Hindlimb muscle (tissue), 1 donor: ENCODE measurements around the gene AFAP1. TPM values are rescaled to one million over a fixed set of nuclear protein-coding genes. Genes with fewer than 3 reads are reported as not detected.

Experiments
- DNase-seq: peaks from one replicate; pipeline ENCODE4 v3.0.0-alpha.2; 2013
- polyA plus RNA-seq: library from polyadenylated mRNA; unstranded; fragments of 120-200 nt; gene quantifications from one replicate; pipeline ENCODE4 v1.2.1, GENCODE V29; 2013; ENCODE audit not compliant: insufficient read length

The AFAP1 gene
- polyA plus RNA-seq, 1 donor, result 38.3 TPM

DNA sequence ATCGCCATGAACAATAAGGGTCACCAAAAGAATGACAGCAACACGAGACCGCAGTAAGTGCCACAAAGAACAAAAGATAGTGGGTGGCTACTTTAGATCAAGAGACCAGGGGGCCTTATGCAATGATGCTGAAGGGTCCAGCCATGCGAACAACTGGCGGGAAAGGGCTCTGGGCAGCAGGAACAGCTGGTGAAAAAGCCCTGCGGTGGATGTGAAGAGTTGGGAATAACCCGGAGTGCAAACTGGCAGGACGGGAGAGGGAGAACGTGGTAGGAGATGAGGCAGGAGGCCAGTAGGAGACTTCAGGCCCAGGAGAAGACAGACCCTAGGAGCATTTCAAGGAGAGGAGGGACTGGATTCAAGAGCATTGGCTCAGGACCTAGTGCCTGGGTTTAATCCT is 120.2 kb downstream of the AFAP1 start:
- no peak for DNase-seq

GRCh38 chr4:7818399-7818911 is 121.2 kb downstream of the AFAP1 start:
- DNase-seq, result no peak

DNA sequence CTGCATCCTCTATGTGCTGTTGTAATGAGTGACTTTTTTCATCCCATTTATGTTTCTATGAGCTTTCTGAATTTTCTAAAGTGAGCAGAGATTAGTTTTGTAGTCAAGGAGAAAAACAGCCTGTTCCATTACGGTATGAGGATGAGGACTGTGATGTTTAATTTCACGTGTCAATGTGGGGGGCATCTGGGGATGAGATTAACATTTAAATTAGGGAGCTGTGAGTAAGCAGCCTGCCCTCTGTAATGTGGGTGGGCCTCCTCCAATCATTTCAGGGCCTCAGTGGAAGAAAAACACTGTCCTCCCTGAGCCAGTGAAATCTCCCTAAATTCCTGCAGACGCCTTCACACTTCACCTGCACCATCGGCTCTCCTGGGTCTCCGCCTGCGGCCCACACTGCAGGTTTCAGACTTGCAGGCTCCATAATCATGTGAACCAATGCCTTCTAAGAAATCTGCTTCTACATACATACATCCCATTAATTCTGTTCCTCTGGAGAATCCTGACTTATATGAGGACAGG is 121.7 kb downstream of the AFAP1 start:
- DNase-seq, result no peak

DNA sequence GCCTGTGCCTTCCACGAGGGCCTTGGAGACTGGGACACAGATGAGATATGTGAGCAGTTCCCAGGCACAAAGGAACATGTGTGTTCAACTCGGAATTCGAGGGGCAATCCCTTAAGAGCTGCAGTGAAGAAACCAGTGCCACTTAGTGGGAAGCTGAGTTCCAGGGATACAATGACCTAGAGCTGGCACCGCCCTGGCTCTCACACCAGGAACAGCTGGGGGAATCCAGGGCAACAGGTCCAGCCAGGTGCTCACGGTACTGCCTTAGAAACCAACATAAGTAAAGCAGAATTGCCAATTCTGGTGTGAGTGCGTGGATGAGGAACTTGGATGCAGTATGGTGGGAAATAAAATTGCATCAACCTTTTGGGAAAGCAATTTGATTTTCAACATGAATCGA is 122.9 kb downstream of the AFAP1 start:
- no peak for DNase-seq

DNA sequence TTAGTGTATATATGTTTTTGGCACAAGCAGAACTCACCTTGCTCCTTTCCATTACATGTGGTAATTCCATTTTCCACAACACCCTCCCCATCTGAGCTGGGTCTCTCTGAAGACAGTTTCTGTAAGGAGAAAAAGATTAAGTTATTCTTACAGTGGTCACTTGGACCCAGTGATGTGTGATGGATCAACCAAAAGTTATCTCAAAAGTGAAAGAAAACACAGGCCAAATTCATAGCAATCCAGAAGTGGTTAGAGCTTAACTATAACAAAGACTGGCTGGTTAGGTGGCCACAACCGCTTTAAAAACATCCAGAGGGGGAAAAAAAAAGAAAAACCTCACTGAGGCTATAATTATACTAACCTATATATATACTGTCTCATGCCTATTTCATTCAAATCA is 123.7 kb downstream of the AFAP1 start:
- DNase-seq, result no peak

DNA sequence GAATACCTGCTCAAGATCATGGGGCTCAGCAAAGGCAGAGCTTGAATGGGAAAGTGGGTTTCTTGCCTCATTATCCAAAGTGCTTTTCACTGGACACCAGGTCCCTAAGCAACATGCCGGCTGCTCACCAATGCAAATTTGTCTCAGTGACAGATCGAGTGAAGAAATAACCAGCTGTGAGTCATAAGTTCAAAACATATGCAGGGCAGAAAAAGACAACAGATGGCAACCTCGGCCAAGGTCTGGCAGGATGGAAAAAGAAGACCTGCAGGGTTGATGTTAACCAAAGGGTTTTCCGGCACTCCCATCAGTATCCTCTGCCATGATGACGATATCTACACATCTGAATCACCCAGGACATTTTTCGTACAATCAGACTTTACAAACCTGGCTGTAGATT is 124.1 kb downstream of the AFAP1 start:
- no peak for DNase-seq

GRCh38 chr4:7814451-7814850 is 125.2 kb downstream of the AFAP1 start:
- DNase-seq, result no peak

DNA sequence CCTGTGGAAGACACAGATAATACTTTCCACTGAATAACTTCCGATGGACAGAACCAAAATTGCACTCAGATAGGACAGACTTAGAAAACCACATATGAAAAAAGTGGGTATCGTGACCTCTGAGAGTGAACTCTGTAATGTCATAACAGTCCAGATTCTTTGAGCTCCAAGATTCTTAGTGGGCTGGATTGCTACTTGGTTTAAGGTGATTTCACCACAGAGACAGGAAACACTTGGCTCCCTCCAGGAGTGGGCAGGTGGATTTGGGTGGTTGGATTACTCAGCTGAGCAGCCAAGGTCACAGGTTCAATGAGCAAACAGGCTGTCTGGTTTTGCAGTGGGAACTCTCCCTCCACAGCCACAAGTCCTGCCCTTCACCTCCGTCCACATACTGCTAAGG is 126.0 kb downstream of the AFAP1 start:
- no peak for DNase-seq

GRCh38 chr4:7812921-7813320 is 126.7 kb downstream of the AFAP1 start:
- no peak for DNase-seq

DNA sequence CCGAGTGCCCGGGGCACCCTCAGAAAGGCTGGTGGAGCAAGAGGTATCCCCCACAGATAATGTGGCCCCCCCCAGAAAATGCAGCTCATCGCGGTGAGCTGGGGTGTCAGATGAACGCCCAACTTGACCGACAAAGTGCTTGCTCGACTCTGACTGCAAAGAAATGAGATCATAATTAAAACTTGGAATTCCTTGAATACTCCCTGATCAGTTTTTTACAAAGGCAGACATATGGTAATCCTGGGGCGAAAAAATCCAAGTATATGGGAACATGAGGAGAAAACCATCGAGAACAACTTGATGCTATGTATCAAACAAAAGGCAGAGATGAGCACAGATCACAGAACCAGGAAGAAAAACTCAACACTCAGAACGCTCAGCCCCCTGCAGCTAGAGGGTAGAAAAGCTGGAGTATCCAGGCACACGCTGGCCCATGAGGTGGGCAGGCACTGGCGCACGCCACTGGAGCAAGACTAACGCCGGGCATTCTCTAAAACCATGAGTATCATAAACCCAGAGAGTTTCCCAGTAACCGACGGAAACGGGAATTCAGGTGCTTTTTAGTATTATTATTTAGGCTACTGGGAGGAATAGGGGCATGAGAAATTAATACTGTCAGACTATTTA is 127.3 kb downstream of the AFAP1 start:
- DNase-seq, result no peak

DNA sequence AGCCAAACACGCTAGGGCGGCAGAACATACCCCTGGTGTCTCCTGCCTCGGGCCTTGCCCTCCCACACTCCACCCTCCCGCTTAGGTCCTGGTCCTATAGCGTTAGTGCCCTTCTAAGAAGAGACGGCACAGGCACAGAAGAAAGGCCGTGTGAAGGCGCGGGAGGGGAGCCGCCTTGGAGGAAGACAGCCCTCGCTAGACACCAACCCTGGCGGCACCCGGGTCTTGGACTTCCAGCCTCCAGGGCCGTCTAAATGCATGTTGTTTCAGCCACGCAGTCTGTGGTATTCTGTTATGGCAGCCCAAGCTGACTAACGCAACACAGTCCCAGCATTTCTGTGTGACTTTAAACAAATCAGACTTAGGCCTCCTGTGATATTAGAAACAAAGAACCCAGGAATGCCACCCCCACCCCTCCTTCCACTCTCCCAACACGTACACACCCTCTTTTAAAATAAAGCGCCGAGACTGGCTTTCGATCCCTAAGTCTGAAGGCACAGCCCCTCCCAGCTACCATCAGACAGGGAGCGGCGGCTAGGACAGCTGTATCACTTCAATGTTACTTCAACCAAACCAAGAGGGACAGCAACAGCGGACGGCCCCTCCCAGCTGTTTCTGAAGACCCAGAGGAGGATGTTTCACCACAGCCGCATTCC is 128.0 kb downstream of the AFAP1 start:
- no peak for DNase-seq

- no peak for DNase-seq
Observed at GRCh38 chr4:7810783-7811535, 128.7 kb downstream of the AFAP1 start.

DNA sequence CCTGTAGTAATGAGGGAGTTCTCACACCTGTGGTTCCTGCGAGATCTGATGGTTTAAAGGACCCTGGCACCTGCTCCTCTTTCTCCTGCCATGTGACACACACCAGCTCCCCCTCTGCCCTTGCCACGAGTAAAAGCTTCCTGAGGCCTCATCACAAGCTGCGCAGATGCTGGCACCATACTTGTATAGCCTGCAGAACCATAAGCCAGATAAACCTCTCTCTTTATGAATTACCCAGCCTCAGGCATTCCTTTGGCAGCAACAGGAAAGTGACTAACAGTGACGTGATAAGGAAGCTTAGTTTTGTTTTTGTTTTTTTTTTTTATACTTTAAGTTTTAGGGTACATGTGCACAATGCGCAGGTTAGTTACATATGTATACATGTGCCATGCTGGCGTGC is 130.9 kb downstream of the AFAP1 start:
- no peak for DNase-seq

DNA sequence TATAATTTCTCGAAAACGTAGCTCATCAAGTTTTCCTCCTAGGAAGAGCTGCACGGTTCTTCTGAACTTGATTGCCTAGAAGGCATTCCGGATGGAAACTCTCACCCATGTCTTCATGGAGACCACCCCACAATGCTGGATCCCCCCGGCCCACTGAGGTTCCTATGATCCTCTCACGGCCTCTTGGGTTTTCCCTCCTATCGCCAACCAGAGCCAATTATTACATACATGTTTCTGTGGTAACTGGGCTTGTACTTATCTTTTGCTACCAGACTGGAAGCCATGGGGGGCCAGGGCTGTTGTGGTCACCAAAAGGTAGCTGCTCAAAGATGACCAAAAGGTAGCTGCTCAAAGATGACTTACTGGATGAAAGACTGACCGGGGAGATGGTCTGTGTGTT is 131.5 kb downstream of the AFAP1 start:
- no peak for DNase-seq

DNA sequence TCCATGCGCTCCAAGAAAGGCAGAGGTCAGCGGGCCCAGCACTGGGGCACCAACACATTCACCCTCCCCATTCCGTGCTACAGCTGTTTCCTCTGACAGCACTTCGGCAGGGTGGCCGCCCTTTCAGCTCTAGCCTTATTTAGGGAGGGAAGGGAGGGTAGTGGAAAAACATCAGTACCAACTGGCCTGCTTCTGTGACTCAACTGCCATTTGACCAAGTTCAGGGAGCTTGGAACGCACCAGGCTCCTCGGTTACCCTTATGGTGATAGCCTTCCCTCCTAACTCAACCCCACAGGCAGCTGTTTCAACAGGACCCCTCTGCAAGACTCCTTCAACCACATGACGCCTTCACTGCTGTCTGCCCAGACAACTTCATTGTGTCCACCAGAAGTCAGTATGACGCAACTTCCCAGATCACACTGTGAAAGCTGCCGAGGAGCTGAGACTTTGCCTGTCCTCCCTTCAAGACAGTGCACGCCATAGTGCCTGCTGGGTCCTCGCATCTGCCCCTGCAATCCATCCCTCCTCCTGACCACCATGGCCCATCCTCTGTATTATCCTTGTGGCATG is 132.2 kb downstream of the AFAP1 start:
- DNase-seq, result no peak

DNA sequence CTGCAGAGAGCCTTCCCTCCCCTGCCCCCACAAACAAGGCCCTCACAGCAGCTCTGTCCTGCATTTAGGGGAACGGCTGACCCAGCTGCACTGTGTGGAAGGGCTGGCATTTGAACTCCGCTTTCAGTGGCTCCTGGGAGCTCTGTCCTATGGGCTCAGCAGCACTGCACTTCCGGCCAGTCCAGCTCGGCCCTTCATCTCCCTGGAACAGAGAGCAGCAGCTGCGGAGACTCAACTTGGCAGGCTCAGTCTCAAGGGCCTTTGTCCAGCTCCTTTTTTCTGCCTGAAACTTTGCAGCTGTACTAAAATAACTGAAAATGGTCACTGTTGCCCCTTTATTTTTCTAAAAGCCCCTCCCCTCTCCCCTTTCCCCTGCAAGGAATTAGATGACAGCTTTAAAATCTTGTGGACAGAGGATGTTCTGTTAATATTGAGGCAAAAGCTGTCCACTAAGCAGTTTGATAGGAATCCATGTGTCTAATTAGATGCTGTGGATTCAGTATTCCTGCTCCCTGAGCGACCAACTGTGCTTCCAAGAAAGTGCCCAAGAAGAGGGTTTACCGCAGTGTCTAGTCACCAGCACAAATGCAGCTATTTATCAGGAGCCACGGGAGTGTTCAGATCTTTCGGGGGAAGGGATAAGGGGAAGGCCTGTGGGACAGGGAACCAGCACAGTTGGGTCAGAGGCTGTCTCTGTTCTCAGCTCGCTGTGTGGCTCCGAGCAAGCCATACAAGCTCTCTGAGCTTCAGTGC is 133.1 kb downstream of the AFAP1 start:
- DNase-seq, result peak; percentile 85

DNA sequence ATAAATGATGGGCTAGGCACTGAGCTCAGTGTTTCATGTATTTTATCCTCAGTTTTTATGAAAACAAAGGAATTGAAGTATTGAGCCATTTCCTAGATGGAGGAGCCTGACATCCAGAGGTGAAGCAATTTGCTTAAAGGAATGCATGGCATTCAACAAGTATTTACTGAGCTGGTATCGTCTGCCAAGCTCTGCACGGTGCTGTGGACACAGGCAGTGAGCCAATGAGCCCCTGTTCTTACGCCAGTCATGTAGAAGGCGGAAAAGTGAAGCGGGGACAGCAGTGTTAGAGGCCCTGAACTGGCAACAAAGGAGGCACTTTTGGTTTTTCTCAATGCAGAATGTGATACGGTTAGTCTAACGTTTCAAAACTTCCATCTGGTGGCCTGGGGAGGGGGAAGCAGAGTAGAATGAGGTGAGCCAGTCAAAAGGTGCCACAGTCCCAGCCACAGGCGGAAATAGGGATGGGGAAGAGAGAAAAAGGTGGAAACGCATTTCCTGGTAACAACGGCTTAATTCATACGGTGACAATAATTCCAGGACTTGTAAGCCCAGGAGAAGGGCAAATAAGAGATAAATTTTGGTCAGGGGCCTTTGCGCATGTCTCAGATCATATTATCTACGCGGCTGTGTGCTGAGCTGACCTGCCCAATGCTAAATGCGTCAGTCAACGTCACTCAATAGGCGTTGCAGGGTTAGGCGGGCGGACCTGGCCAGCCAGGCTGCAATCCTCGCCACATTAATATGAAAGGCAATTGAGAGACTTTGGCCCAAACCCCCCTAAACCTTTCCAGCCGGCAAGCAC is 133.9 kb downstream of the AFAP1 start:
- DNase-seq, result no peak

DNA sequence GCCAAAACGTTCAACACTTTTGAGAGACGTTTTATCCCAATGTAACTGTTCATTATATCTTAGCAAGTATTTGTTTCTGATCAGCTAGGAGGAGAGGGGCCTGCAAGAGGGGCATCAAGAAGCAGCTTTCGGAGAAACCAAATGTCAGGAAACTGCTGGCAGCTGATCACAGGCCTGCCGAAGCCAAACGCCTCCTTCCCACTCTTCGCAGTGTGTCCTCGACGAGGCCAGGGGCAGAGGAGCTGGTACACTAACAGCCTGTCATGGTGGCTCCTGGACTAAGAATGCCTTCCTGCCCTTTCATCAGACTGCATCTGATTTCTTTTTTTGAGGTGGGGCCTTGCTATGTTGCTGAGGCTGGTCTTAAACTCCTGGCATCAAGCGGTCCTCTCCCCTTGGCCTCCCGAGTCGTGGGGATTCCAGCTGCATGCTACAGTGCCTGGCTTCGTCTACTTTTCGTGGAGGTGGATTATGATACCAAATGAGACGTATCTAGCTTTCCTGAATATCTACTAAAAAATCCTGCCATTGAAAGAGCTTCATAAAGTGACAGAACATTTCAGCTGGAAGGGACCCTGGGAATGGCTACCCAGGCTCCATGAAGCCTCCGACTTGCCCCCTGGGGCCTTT is 134.8 kb downstream of the AFAP1 start:
- no peak for DNase-seq

- DNase-seq, result peak; percentile 84
Observed at GRCh38 chr4:7803992-7804755, 135.5 kb downstream of the AFAP1 start.

DNA sequence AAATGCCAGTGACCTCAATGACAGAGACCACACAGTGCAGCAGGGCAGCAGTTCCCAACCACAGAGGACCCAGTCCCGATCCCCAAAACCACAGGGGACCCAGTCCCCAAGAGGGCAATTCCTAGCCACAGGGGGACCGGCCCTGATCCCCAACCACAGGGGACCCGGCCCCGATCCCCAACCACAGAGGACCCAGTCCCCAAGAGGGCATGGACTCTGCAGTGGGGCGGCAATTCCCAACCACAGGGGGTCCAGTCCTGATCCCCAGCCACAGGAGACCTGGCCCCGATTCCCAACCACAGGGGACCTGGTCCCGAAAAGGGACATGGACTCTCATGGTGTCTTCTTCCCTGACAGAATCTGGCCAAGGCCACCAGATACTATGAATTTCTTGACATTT is 136.3 kb downstream of the AFAP1 start:
- DNase-seq, result no peak
